Prostate gland (tissue), 2 donors: Measurements from ENCODE around the gene FAM222A. TPM values are rescaled to one million over a fixed set of nuclear protein-coding genes. Genes with fewer than 3 reads are reported as not detected.

Experiments
- DNase-seq: peaks from one replicate; pipeline ENCODE4 v3.0.0-alpha.2; 2019; ENCODE audit warnings: low spot score
- H3K27ac ChIP-seq, 2 donors: fragments of 200-600 bp; sonication (generic); 2 replicates each; pipeline ENCODE4 v1.5.1; 2017 to 2019
- H3K27me3 ChIP-seq: fragments of 200-600 bp; sonication (generic); replicated peaks from 2 replicates; pipeline ENCODE4 v1.5.1; 2019; ENCODE audit not compliant: insufficient read depth
- H3K36me3 ChIP-seq, 2 donors: fragments of 200-600 bp; sonication (generic); 1 replicate in 1 of 2; 2 replicates in 1 of 2; pipeline versions ENCODE4 v1.5.1 to v1.8.1; 2017 to 2019
- H3K4me1 ChIP-seq: fragments of 200-600 bp; sonication (generic); replicated peaks from 2 replicates; pipeline ENCODE4 v1.5.1; 2019
- H3K4me3 ChIP-seq, 2 donors: fragments of 200-600 bp; sonication (generic); 2 replicates each; pipeline ENCODE4 v1.5.1; 2017 to 2019
- H3K9me3 ChIP-seq: fragments of 200-600 bp; sonication (generic); 2 replicates; pipeline ENCODE4 v1.5.1; 2017
- POLR2A ChIP-seq: fragments of 450-650 bp; IDR thresholded peaks from one replicate; pipeline ENCODE4 v1.6.1; 2016; ENCODE audit warnings: antibody characterized with exemption, mild to moderate bottlenecking
- POLR2AphosphoS5 ChIP-seq: sonication (generic); formaldehyde crosslinking; IDR thresholded peaks from one replicate; pipeline ENCODE4 v1.6.1; 2017; ENCODE audit warnings: antibody characterized with exemption
- WGBS: methylation state at CpG from one replicate; pipeline ENCODE4 v1.1.5; 2018; 5-methylcytosine and 5-hydroxymethylcytosine counted together
- intact Hi-C: fragments of 100-400 bp; cut with DNase I; formaldehyde crosslinking; loops from one replicate; pipeline ENCODE4 v1.14.2; 2022
- total RNA-seq, 2 donors: library from RNA; depleted of rRNA; stranded (reverse); fragments of >200 nt; gene quantifications; one replicate each; pipeline ENCODE4 v1.1.0, GENCODE V29; 2016
- TF ChIP-seq, protein P1 (sequence below), 4 experiments: fragments of 200-600 bp in 2 of 4; fragments of 450-650 bp in 2 of 4; sonication (generic) in 2 of 4; IDR thresholded peaks; 1 replicate in 3 of 4; 2 replicates in 1 of 4; pipeline ENCODE4 v1.5.1; 2016 to 2019; ENCODE audit warnings: antibody characterized with exemption in 4 of 4, mild to moderate bottlenecking in 2 of 4, moderate library complexity in 2 of 4

The FAM222A gene
- total RNA-seq, 2 donors from 2014 or later: 2.0 to 52.3 TPM

DNA sequence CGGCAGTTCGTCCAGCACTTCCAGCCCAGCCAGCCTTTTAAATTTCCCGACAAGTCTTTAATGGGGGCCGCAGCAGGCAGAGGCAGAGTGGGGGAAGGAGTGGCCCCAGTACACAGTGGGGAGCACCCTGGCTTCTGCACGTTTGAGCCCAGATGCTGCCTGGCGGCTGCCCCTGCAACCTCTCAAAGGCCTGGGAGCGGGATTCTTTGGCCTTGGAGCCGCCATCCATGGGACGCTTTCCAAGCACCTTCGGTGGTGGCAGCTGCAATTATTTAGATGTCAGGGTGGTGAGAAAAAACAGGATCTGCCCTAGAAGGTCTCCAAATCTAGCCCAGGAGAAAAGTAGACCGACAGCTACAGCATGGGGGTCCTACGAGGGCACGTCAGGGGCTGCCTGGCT, 46.0 kb downstream of the FAM222A start:
- WGBS: 61% methylated on average over 13 of the region's 13 CpGs
- no peak for DNase-seq
- Histone ChIP-seq H3K9me3 (no peaks in the 10 kb centered on the region), H3K36me3 (no peaks in the 10 kb centered on the region), H3K27ac (no peak overlapping the region), H3K4me3 (no peak overlapping the region), H3K27me3 (no peaks in the 10 kb centered on the region), H3K4me1 (no peaks in the 10 kb centered on the region)
- TF ChIP-seq POLR2A: no peak
- TF ChIP-seq, protein P1, sequence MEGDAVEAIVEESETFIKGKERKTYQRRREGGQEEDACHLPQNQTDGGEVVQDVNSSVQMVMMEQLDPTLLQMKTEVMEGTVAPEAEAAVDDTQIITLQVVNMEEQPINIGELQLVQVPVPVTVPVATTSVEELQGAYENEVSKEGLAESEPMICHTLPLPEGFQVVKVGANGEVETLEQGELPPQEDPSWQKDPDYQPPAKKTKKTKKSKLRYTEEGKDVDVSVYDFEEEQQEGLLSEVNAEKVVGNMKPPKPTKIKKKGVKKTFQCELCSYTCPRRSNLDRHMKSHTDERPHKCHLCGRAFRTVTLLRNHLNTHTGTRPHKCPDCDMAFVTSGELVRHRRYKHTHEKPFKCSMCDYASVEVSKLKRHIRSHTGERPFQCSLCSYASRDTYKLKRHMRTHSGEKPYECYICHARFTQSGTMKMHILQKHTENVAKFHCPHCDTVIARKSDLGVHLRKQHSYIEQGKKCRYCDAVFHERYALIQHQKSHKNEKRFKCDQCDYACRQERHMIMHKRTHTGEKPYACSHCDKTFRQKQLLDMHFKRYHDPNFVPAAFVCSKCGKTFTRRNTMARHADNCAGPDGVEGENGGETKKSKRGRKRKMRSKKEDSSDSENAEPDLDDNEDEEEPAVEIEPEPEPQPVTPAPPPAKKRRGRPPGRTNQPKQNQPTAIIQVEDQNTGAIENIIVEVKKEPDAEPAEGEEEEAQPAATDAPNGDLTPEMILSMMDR (IDR thresholded peaks at IDR 0.05): no peak
- TF ChIP-seq POLR2AphosphoS5: no peak
- intact Hi-C loops: no loop called here

DNA sequence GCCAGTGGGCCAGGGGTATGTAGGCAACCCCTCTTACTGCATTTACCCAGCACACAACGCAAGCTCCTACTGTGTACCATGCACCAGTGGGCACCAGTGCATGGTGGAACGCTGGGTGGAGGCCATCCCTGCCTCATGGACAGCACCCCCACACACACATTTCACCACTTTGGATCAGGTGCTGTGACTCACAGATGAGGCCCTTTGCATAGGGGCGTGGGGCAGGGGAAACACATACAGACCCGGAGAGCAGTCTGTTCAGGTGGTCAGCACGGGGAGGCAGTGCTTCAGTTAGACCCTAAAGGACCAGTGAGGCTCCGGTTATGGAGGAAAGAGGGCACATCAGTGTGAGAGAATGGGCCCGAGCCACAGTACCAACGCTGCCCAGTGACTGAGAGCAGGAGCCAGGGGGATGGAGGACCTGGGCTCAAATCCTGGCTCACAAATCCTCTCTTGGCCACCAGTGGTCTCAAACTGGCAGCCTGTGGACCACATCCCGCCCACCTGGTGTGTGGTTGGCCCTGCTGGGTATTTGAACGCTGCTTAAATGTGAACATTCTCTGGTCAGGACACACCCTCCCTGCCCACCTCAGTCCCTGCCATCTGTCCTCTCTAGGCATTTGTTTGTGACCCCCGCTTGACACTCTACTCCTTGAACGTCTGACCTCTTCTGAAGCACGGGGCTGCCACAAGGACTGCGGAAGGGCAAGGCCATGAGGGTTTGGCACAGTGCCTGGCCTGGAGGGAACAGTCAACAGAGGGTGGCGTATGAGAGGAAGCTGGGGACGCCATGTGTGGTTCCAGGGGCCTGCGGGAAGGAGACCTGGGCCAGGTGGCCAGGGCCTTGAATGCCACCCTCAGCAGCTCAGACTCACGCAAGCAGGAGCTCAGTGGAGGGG, 46.7 kb downstream of the FAM222A start:
- Histone ChIP-seq H3K27me3 (no peaks in the 10 kb centered on the region), H3K27ac (no peak overlapping the region), H3K9me3 (no peaks in the 10 kb centered on the region), H3K36me3 (no peaks in the 10 kb centered on the region), H3K4me1 (no peaks in the 10 kb centered on the region), H3K4me3 (no peak overlapping the region)
- intact Hi-C loops: no loop called here
- TF ChIP-seq POLR2AphosphoS5: no peak
- no peak for TF ChIP-seq POLR2A
- TF ChIP-seq, protein P1 (IDR thresholded peaks at IDR 0.05): no peak
- 84% methylated on average over 18 of the region's 18 CpGs for WGBS
- DNase-seq: no peak

DNA sequence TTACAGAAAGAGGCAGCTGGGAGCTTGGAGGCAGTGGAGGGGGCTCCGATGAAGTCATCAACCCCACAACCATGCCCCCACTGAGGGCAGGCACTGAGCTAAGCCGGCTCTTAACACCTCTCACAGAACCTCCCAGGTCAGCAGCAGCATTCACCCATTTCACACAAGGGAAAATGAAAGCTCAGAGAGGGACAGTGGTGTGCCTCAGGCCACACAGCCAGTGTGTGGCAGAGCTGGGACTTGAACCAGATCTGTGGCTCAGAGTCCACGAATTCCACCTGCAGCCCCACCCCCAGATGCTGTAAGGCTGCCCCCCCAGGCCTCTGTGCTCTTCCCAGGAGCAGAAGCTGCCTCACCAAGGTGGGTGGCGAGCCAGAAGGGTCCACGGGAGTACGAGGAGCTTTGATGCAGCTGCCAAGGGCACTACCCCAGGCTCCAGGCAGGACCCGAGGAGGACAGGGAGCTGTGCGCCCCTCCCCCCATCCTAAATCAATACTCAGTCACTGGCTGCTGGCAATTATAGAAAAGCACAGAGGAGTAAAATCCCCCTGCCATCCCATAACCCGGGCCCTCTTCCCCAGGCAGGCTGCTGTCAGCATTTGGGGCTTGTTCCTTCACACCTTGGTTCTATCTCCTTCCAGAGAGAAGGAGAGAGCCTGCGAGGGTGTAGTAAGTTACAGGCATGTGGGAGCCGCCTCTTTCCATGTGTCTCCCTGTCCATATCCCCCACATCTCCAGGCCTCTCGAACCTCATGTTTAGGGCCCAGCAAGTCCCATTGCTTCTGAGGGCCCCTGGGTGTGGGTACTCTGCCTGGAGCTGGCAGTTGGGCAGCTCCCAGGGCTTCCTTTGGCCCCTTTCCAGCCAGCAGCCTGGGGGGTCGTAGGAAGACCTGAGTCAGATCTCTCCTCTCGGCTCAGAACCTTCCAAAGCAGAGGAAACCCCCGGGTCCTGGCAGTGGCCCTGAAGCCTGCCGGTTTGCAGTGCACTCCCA, 47.6 kb downstream of the FAM222A start:
- Histone ChIP-seq H3K27ac (no peak overlapping the region), H3K27me3 (no peaks in the 10 kb centered on the region), H3K4me3 (no peak overlapping the region), H3K36me3 (no peaks in the 10 kb centered on the region), H3K9me3 (no peaks in the 10 kb centered on the region), H3K4me1 (no peaks in the 10 kb centered on the region)
- intact Hi-C loops: no loop called here
- DNase-seq: no peak
- TF ChIP-seq POLR2AphosphoS5 (no peak), POLR2A (no peak)
- TF ChIP-seq, protein P1 (IDR thresholded peaks at IDR 0.05): no peak
- 79% methylated on average over 16 of the region's 16 CpGs for WGBS

DNA sequence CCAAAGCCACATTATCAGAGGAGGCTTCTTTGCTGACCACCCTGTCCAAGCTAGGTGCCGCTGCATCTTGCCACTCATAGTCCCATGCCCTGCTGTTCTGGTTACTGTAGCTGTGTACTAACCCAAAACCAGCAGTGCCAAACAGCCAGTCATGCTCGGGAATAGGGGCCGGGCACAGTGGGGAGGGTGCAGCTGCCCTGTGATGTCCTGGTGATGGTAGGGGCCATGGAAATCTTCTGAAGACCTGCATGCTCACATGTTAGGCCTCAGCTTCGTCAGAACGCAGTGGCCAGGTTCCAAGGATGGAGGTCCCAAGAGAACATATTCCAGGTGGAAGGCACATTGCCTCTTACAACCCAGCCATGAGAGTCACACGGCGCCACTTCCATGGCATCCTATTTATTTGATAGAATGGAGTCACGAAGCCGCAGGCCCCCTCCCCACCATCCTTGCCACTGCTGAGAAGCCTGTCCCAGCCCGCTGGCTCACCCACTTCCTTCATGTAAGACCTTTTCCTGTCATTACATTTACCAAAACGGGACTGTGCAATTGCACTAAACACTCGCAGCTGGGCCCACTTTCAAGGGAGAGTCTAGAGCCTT, 48.5 kb downstream of the FAM222A start:
- no peak overlapping the region for H3K4me3 ChIP-seq
- WGBS: 94% methylated on average over 12 of the region's 12 CpGs
- no peak for DNase-seq
- no peak overlapping the region for H3K27ac ChIP-seq
- intact Hi-C loops: no loop called here
- H3K4me1 ChIP-seq: no peaks in the 10 kb centered on the region
- no peaks in the 10 kb centered on the region for H3K27me3 ChIP-seq
- H3K36me3 ChIP-seq: no peaks in the 10 kb centered on the region
- H3K9me3 ChIP-seq: no peaks in the 10 kb centered on the region
- TF ChIP-seq POLR2AphosphoS5 (no peak), POLR2A (no peak)
- TF ChIP-seq, protein P1 (IDR thresholded peaks at IDR 0.05): no peak
